Activated B cell treated with CpG ODN at 0.5 μM for 24 hours (primary cell): ENCODE data around the gene C11orf21. TPM values are rescaled to one million over a fixed set of nuclear protein-coding genes. Genes with fewer than 3 reads are reported as not detected.

ENCODE experiments used
- ATAC-seq: fragments of 200-7000 bp; cut with Tn5 transposase; one replicate; pipeline ENCODE4 v1.10.0; 2021; ENCODE audit warnings: low read depth, mild to moderate bottlenecking, moderate library complexity
- CTCF ChIA-PET: fragments of 350-600 bp; sonication (Branson Sonifier 250); formaldehyde crosslinking; loops from one replicate; lab custom pipeline; 2021; ENCODE audit warnings: antibody characterized with exemption; lab: Charles Lee
- POLR2A ChIA-PET: fragments of 350-600 bp; sonication (Branson Sonifier 250); formaldehyde crosslinking; loops from one replicate; lab custom pipeline; 2021; ENCODE audit warnings: antibody characterized with exemption; lab: Charles Lee
- DNase-seq: peaks from one replicate; pipeline ENCODE4 v3.0.0; 2022
- H3K27ac Mint-ChIP-seq: one replicate; pipeline ENCODE4 v1.8.0; 2020; ENCODE audit warnings: mixed read lengths
- H3K27me3 Mint-ChIP-seq: one replicate; pipeline ENCODE4 v1.8.0; 2021; ENCODE audit warnings: mixed read lengths
- H3K36me3 Mint-ChIP-seq: one replicate; pipeline ENCODE4 v1.8.0; 2021; ENCODE audit warnings: low read depth, mixed read lengths
- H3K4me1 Mint-ChIP-seq: one replicate; pipeline ENCODE4 v1.8.0; 2021; ENCODE audit warnings: mixed read lengths
- H3K4me3 Mint-ChIP-seq: one replicate; pipeline ENCODE4 v1.8.0; 2020; ENCODE audit warnings: mild to moderate bottlenecking, mixed read lengths
- H3K9me3 Mint-ChIP-seq: one replicate; pipeline ENCODE4 v1.8.0; 2020; ENCODE audit warnings: mixed read lengths
- intact Hi-C: fragments of 100-400 bp; cut with micrococcal nuclease; formaldehyde crosslinking; loops from one replicate; pipeline ENCODE4 v1.15.1; 2024
- total RNA-seq: library from RNA; stranded (reverse); gene quantifications from 2 replicates; pipeline ENCODE4 v1.2.3, GENCODE V29; 2022
- TF ChIP-seq, protein P1 (sequence below): fragments of 200-600 bp; IDR thresholded peaks from one replicate; pipeline ENCODE4 v1.8.0; 2022; ENCODE audit warnings: antibody characterized with exemption, mild to moderate bottlenecking

C11orf21 gene
- total RNA-seq, 1 donor from 2014 or later, result 8.8 TPM

DNA sequence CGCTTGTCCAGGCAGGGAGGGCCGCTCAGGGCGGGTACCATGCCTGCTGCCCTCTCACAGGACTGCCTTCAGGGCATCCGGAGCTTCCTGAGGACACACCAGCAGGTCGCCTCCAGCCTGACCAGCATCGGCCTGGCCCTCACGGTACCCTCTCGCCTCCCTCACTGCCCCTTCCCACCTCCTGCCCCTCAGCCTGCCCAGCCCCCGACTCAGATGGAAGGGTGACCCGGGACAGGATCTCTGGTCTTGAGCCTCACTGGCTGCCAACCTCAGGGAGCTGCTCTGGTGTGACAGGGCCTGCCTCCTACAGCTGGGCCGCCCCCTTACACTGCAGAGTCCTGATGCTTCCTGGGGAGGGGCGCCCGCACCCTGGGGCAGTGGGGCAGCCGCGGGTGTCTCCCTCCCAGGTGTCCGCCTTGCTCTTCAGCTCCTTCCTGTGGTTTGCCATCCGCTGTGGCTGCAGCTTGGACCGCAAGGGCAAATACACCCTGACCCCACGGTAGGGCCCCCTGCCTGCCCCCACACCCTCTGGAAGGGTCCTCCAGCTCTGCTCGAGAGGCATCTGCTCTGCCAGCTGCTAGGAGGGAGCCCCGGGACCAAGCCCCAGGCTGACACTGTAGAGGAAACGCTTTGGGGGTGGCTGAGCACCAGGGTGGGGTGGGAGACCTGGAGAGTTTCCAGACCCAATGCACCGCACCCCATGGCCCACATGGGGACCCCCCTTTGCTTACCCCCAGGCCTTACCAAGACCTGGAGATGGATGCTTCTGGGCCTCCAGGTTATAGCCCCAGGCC lies 14.6 kb upstream of the C11orf21 start:
- intact Hi-C loops, result no loop called here
- POLR2A ChIA-PET, result no interaction called here
- H3K4me3 Mint-ChIP-seq, result no peak overlapping the region

GRCh38 chr11:2315395-2316168 lies 13.9 kb upstream of the C11orf21 start:
- Mint-ChIP-seq H3K27me3 (no peaks in the 10 kb centered on the region), H3K27ac (no peak overlapping the region), H3K9me3 (no peaks in the 10 kb centered on the region), H3K36me3 (peaks cover 2% of the 10 kb centered on the region), H3K4me1 (no peaks in the 10 kb centered on the region), H3K4me3 (no peak overlapping the region)
- ChIA-PET POLR2A (no interaction called here), CTCF (no interaction called here)
- ATAC-seq (no peak), DNase-seq (no peak)
- TF ChIP-seq, protein P1, sequence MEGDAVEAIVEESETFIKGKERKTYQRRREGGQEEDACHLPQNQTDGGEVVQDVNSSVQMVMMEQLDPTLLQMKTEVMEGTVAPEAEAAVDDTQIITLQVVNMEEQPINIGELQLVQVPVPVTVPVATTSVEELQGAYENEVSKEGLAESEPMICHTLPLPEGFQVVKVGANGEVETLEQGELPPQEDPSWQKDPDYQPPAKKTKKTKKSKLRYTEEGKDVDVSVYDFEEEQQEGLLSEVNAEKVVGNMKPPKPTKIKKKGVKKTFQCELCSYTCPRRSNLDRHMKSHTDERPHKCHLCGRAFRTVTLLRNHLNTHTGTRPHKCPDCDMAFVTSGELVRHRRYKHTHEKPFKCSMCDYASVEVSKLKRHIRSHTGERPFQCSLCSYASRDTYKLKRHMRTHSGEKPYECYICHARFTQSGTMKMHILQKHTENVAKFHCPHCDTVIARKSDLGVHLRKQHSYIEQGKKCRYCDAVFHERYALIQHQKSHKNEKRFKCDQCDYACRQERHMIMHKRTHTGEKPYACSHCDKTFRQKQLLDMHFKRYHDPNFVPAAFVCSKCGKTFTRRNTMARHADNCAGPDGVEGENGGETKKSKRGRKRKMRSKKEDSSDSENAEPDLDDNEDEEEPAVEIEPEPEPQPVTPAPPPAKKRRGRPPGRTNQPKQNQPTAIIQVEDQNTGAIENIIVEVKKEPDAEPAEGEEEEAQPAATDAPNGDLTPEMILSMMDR, result no peak
- intact Hi-C loops, result no loop called here

More for the DNA sequence above, 14.6 kb upstream of the C11orf21 start:
- CTCF ChIA-PET, result interaction anchor here (2.7 kb wide), 1 partner anchor 11 kb away, joined by 8 read pairs; no protein-coding TSS in a partner anchor
- H3K36me3 Mint-ChIP-seq, result peaks cover 2% of the 10 kb centered on the region
- no peaks in the 10 kb centered on the region for H3K4me1 Mint-ChIP-seq
- no peak overlapping the region for H3K27ac Mint-ChIP-seq
- H3K9me3 Mint-ChIP-seq, result no peaks in the 10 kb centered on the region
- TF ChIP-seq, protein P1, result no peak
- no peak for ATAC-seq
- DNase-seq, result no peak
- no peaks in the 10 kb centered on the region for H3K27me3 Mint-ChIP-seq

DNA sequence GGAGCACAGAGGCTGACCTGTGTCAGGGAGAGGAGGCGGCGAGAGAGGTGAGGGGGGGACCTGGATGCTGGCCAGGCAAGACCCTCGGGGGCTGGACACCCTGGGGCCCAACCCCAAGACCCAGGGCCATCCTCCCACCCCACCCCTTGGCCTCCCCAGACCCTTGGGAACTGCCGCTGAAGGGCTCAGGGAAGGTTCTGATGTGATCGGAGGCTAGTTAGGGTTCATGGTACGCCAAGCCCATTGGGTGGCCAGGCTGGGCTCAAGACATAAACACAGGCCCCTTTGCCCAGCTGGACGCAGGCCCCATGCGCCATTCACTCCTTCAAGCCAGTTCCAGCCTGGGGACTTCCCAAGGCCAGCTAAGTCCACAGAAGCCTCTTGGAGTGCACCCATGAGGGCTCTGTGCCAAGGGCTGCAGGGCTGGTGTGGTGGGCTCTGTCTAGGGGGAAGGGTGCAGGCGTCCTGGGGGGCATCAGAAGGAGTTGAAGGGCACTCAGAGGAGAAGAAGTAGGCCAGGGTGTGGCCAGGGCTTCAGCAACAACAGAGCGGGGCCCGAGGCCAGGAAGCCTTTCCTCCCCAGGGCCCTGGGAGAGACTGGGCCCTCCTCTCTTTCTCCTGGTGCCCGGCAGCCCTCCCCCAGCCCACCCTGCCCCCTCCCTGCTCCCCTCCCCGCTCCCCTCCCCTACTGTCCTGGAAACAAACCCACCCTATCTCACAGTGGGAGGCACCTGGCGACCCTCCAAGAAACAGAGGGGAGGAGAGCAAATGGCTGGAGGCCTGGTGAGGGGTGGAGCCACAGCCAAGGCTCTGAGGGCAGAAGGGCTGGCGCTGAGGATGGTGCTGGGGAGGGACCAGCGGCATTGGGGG lies 13.0 kb upstream of the C11orf21 start:
- Mint-ChIP-seq H3K4me3 (no peak overlapping the region), H3K9me3 (no peaks in the 10 kb centered on the region), H3K4me1 (no peaks in the 10 kb centered on the region), H3K36me3 (peaks cover 2% of the 10 kb centered on the region), H3K27me3 (no peaks in the 10 kb centered on the region), H3K27ac (no peak overlapping the region)
- intact Hi-C loops, result no loop called here
- ATAC-seq, result no peak
- POLR2A ChIA-PET, result interaction anchor here (0.6 kb wide), 1 partner anchor 735 kb away, joined by 3 read pairs; no protein-coding TSS in a partner anchor
- CTCF ChIA-PET, result no interaction called here
- TF ChIP-seq, protein P1, result no peak
- no peak for DNase-seq

DNA sequence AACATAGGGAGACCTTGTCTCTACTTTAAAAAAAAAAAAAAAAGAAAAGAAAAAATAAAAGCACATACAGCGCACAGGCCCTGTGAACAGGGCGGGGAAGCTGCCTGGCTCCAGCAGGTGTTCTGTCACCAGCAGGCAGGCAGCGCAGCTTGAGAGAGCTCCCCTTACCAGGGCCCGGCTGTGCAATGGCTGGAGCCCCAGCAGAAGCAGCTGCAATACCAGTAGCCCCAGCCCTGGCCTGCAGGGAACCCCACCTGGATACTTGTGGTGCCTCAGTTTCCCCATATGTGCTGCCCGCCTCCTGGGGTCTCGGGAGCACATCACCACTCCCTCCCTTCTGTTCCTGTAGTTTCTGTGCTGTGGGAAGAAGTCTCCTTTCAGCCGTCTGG lies 12.4 kb upstream of the C11orf21 start:
- Mint-ChIP-seq H3K4me3 (no peak overlapping the region), H3K9me3 (no peaks in the 10 kb centered on the region), H3K4me1 (no peaks in the 10 kb centered on the region), H3K27ac (no peak overlapping the region), H3K27me3 (no peaks in the 10 kb centered on the region), H3K36me3 (peaks cover 2% of the 10 kb centered on the region)
- ATAC-seq, result no peak
- no peak for DNase-seq
- TF ChIP-seq, protein P1, result no peak
- intact Hi-C loops, result no loop called here
- ChIA-PET CTCF (no interaction called here), POLR2A (interaction anchor here (0.6 kb wide), 1 partner anchor 736 kb away, joined by 3 read pairs; no protein-coding TSS in a partner anchor)
